Dermis microvascular lymphatic vessel endothelial cell (primary cell): ENCODE results near the gene ARHGEF4. TPM values are rescaled to one million over a fixed set of nuclear protein-coding genes. Genes with fewer than 3 reads are reported as not detected.

Experiments
- DNase-seq, 2 donors: peaks; one replicate each; pipeline versions ENCODE4 v3.0.0 to v3.0.0-alpha.2; 2010; ENCODE audit warnings: low read depth in 2 of 2
- total RNA-seq: library from RNA; depleted of rRNA; stranded (reverse); fragments of >200 nt; gene quantifications from 2 replicates; pipeline ENCODE4 v1.2.1, GENCODE V29; 2014

The ARHGEF4 gene
- total RNA-seq, 1 donor from 2014 or later, result 0.26 TPM

- DNase-seq, result no peak
These were observed 21.6 kb upstream of the ARHGEF4 start for GRCh38 chr2:130814931-130815680.

DNA sequence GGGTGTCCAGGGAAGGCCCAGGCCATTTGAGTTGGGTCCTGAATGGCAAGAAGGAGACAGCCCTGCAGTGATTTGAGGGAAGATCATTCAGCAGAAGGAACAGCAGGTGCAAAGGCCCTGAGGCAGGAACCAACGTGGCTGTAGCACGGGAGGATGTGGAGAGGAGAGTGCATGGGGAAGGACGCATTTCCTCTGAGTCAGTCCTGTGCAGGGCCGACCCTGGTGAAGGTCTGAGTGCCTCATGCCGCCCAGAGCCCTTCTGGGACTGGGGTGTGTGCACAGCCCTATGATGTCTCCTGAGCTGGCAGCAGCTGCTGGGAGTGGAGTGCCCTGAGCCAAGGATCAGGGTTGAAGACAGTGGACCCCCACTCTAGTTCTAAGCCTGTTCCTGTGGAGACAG, 17.9 kb upstream of the ARHGEF4 start:
- no peak for DNase-seq

- no peak for DNase-seq
These were observed 17.5 kb upstream of the ARHGEF4 start for GRCh38 chr2:130819226-130819607.

DNA sequence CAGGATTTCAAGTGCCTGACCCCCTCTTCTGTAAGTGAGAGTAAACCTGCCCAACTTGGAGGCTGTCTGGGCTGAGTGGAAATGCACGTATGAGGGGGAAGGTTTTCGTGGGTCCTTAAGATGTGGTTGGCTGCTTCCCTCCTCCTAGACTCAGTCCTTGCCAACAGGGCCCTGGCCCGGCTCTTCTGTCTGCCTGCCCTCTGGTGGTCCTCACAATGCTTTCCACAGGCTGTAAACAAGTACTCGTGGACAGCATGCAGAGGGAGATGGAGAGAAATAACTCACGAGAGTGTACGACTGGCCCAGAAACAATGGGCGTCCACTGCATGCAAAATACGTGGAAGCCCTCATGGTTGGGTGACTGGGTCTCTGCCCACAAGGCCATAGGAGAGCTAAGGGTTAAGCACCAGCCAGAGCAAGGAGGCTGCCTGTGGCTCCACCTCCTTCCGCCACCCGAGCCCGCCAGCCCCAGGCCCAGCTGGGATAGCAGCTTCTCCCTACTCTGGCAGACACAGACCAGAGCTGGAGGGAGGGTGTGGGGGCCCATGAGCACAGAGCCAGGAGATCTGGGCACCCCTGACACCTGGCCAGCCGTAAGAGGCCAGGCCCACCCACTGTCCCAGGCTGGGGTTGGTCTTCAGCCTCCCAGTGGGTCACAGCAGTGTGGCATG, 17.0 kb upstream of the ARHGEF4 start:
- DNase-seq, result no peak

DNA sequence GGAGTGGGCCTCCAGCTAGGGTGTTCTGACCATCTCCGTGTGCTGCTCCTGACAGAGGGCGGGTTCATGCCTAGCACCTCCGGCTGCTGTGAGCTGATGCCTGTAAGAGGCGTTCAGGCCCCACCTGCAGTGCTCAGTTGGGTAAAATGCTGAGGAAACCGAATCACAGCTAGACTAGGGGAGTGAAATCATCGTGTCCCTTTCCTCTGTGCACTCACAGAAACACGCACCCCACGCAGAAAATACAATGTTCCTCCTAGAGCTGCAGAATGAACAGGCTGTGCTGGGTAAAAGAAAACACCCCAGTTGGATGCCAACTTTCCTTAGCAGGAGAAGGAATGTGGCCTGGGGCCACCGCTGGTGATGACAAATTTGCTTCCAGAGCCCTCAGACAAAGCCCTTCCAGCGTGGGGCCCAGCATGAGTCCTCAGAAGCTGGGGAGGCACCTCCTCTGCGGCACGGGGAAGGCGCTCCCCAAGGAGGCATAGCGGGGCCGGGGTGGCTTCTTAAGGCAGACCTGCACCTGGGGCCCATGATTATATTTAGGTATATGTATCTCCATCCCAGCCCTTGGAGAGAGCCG, 16.3 kb upstream of the ARHGEF4 start:
- no peak for DNase-seq

DNA sequence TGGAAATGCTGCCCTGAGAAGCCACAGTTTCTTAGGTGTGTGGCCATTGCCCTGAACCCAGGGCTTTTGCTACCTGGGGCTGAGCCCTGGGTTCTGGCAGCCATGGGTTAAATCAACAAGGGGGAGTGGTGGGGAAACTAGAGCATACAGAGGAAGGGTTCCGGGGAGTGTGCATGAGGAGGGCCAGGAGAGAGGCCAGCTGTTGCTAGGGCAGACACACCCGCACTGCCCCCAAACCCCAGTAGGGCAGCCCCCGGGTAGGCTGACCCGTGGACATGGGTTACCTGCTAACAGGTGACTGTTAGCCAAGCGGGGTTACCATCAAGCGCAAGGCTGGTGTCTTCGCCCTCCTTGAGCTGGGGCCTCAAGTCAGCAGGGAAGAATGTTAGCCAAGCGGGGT, 14.8 kb upstream of the ARHGEF4 start:
- DNase-seq, result no peak

DNA sequence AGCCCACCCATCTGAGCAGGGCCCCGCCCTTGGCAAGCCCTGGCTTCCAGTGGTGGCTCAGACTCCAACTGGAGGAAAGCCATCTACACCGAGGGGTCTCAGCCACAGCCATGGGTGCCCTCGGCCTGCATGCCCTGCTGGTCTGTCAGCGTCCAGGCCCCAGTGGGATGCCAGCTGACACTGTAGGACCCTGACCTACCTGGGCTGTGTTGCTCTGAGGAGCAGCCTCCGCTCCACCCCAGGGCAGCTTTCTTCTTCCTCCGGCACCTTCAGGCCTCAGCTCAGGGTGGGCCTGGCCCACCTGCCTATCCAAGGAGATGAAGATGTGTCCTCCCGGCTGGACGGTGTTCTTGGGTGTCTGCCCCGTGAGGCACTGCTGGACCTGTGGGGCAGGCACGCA, 13.9 kb upstream of the ARHGEF4 start:
- no peak for DNase-seq

DNA sequence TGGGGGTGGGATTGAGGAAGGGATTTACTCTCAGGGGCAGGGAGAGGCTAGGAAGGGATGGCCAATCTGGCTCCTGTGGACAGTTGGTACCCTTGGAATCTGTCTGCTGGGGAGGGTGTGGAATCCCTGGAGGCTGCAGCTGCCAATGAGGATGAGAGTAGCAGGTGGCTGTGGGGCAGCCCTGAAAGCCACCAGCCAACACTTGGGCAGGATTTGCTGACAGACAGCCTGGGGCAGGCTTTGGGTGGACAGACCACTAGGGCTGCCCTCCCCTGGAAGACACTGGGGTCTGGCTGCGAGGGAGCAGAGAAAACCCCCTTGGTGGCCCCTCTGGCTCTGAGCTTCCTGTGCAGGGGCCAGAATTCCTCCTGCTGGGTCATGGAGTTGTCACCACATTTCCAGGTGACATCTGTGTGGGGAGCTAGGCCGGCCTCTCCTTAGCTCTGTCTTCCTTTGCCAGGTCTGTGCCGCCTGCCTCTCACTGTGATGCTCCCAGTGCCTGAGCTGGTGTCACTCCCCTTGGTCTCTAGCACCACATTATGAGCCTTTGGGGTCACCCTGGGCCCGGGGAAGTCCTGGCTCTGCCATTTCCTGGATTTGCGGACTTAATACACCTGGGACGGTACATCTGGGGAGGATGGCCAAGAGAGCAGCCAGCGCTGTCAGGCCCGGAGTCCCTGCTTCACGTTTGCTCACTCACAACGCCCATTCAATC, 13.4 kb upstream of the ARHGEF4 start:
- no peak for DNase-seq

DNA sequence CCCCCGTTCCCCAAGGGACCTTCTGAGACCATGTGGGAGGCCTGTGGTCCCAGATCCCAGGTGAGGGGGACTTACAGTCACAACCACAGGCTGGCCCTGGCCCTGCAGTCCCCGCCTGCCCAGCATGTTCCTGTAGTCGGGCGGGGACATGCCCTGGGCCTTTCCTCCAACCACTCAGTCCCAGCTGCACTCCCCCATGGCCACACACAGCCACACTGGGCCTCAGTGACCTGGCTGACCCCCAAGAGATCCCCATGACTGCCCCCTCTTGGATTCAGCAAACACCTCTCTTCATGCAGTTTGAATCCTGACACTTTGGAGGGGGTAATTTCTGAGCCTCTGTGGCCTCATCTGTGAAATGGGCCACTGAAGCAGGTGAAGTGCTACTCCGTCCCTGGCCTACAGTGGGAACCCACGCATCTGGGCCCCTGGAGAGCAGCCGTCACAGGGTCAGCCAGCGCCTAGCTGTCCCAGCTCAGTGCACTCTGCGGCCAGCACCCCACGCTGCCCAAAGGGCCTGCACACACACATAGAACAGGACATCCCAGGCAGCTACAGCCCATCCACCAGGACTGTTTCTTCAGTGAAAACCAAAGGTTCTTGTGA, 12.7 kb upstream of the ARHGEF4 start:
- no peak for DNase-seq

DNA sequence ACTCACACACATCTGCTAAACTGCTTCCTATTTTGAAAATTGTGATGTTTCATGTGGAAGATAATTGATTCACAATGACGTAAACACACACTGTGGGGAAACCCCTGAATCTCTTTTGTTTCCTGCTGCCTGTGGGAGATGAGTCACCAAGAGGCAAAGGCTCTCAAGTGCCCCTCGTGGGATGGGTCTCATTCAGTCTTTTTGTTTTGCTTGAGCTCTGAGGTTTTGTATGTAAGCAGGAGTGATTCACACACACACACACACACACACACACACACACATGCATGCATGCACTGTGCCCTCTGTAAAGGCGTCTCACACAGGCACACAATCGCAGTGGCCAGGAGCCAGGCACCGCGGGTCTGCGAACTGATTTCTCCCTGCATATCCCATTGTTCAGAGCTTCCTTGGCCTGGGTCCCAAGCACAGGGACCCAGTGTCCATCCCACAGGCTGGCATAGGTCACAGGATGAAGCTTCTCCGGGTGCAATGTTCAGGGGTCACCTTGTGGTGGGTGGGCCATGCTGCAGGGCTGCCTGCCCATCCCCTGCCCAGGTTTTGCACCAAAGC, 12.1 kb upstream of the ARHGEF4 start:
- DNase-seq, result peak; percentile 82 to 95

- DNase-seq, result no peak
These were observed 11.3 kb upstream of the ARHGEF4 start for GRCh38 chr2:130825231-130825965.

- no peak for DNase-seq
These were observed 10.8 kb upstream of the ARHGEF4 start for GRCh38 chr2:130825966-130826253.

DNA sequence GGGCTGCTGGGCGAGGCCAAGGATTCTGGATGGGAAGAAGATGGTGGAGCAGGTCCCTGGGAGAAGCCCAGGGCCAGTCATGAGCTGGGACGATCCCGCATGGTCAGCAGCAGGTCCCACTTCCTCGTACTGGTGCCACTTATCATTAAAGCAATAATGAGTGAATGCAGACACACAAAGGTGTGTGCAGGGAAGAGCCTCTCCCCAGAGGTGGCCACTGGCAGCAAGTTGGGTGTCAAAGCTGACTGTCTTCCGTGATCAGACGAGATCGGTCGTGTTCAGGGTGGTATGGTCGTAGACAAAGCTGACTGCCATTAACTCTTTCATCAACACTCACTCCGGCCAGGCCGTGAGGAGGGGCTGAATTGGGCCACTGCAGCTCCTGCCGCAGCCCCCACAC, 10.3 kb upstream of the ARHGEF4 start:
- DNase-seq, result no peak

GRCh38 chr2:130826821-130827501, 9.8 kb upstream of the ARHGEF4 start:
- DNase-seq, result no peak

- DNase-seq, result no peak
These were observed 9.0 kb upstream of the ARHGEF4 start for GRCh38 chr2:130827502-130828251.

DNA sequence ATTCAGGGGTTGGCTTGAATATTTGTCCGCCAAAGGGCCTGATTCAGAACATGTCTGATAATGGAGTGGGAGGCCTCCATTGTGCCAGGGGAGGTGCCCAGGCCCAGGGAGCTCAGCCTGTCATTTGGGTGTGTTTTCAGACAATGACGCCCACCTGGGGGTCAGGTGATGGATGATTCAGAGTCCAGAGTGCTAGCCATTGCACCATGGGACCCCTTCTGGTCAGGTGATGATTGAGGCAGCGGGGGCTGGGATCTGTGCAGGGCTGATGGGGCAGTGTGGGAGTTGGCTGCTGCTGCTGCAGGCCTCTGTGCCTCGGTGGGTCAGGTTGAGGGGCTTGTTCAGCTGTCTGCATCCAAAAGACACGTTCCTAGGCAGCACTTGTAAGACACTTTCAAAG, 8.3 kb upstream of the ARHGEF4 start:
- DNase-seq, result no peak

DNA sequence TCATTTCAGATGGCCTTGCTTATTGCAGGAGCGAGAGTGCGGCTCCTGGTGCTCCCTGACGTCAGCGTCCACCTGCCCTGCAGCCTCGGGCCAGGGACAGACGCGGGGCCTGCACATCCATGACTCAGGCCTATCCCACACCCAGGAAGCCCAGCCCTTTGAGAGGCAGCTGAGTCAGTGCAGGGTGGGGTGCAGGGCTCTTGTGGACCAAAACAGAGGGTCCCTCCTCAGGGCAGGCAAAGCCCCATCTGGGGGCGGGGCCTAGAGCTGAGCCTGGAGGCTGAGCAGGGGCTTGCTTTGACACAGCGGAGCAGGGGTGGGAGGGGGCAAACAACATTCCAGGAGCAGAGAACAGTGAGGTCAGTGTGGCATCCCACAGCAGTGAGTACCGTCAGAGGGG, 7.7 kb upstream of the ARHGEF4 start:
- DNase-seq, result no peak

DNA sequence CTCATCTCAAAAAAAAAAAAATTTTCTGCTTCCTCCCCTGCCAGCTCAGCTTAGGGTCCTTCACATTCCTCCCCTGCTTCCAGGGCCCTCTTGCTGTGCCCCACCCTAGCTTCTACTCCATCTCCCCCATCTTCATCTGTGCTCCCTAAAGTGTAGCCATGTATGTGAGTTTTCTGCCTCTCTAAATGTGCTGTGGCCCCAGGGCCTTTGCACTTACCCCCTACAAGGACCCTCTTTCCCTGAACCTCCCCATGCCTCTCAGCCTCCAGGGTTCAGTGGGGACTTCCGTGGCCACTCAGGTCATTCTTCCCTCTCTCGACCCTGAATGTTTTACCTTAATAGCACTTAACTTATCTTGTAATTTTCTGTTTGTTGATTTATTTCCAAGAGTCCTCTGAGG, 6.2 kb upstream of the ARHGEF4 start:
- DNase-seq, result no peak

DNA sequence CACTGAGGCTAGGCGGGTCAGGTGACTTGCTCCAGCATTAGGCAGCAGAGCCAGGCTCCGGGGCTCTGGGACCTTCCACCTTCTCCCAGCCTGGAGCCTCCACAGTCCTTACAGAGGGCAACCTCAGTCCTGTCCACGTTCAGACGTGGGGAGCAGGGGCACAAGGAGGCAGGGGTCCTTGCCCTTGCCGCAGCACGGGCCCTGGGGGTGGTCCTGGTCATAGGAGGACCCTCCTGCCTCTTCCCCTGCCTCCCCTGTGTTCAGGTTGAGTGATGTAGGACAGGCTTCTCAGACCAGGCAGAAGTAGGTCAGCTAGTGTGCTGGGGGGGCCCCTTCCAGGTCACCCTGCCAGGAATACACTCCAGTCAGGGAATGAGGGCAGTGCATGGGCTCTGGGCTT, 5.4 kb upstream of the ARHGEF4 start:
- DNase-seq, result no peak
